Muscle layer of duodenum (tissue), 2 donors: Measurements from ENCODE around the gene BAHCC1.
"Not testable (repeated sequence)": the region's sequence is repeated elsewhere in the genome, so short reads cannot be mapped to it uniquely, and the experiment has no call there.

Experiments
- H3K27ac ChIP-seq: one replicate; pipeline ENCODE4 v1.7.0; 2013; ENCODE audit warnings: mild to moderate bottlenecking, low read length
- H3K27me3 ChIP-seq: one replicate; pipeline ENCODE4 v1.7.0; 2013; ENCODE audit warnings: low read depth, mild to moderate bottlenecking, control low read depth, low read length
- H3K36me3 ChIP-seq, 2 donors: one replicate each; pipeline ENCODE4 v1.7.0; 2013; ENCODE audit warnings: low read length in 2 of 2, control low read depth in 1 of 2, mild to moderate bottlenecking in 1 of 2; ENCODE audit not compliant: insufficient read depth in 2 of 2, control insufficient read depth in 1 of 2
- H3K4me1 ChIP-seq, 2 donors: one replicate each; pipeline ENCODE4 v1.7.0; 2013; ENCODE audit warnings: low read length in 2 of 2, mild to moderate bottlenecking in 2 of 2, control low read depth in 1 of 2, moderate library complexity in 1 of 2; ENCODE audit not compliant: insufficient read depth in 2 of 2, control insufficient read depth in 1 of 2
- H3K4me3 ChIP-seq, 2 donors: one replicate each; pipeline ENCODE4 v1.7.0; 2013; ENCODE audit warnings: low read length in 2 of 2, low read depth in 1 of 2, mild to moderate bottlenecking in 1 of 2
- H3K9me3 ChIP-seq, 2 donors: one replicate each; pipeline ENCODE4 v1.7.0; 2013; ENCODE audit warnings: low read length in 2 of 2, control low read depth in 1 of 2, mild to moderate bottlenecking in 1 of 2; ENCODE audit not compliant: control insufficient read depth in 1 of 2
- donor health status: healthy.

BAHCC1 gene

GRCh38 chr17:81354252-81354953, 40.9 kb upstream of the BAHCC1 start:
- H3K9me3 ChIP-seq: no peaks in the 10 kb centered on the region
- H3K27ac ChIP-seq: no peak overlapping the region
- no peaks in the 10 kb centered on the region for H3K4me1 ChIP-seq
- no peaks in the 10 kb centered on the region for H3K27me3 ChIP-seq
- no peaks in the 10 kb centered on the region for H3K36me3 ChIP-seq
- no peak overlapping the region for H3K4me3 ChIP-seq

- H3K4me3 ChIP-seq: no peak overlapping the region
- H3K36me3 ChIP-seq: no peaks in the 10 kb centered on the region
- H3K4me1 ChIP-seq: no peaks in the 10 kb centered on the region
- no peaks in the 10 kb centered on the region for H3K9me3 ChIP-seq
- H3K27me3 ChIP-seq: no peaks in the 10 kb centered on the region
- no peak overlapping the region for H3K27ac ChIP-seq
These were observed 40.3 kb upstream of the BAHCC1 start for GRCh38 chr17:81354954-81355347.

GRCh38 chr17:81359218-81359617, 36.0 kb upstream of the BAHCC1 start:
- Histone ChIP-seq H3K27ac (no peak overlapping the region), H3K4me1 (no peaks in the 10 kb centered on the region), H3K27me3 (no peaks in the 10 kb centered on the region), H3K9me3 (no peaks in the 10 kb centered on the region), H3K36me3 (no peaks in the 10 kb centered on the region), H3K4me3 (no peak overlapping the region)

- H3K36me3 ChIP-seq, H3K27ac ChIP-seq, H3K9me3 ChIP-seq, H3K4me3 ChIP-seq, H3K27me3 ChIP-seq: not testable (repeated sequence)
- peaks cover 5 to 14% of the 10 kb centered on the region in 2 donors for H3K4me1 ChIP-seq
These were observed 33.3 kb upstream of the BAHCC1 start for GRCh38 chr17:81362001-81362400.

GRCh38 chr17:81364278-81365147, 30.7 kb upstream of the BAHCC1 start:
- H3K27ac ChIP-seq: no peak overlapping the region
- H3K4me1 ChIP-seq: peaks cover 5 to 14% of the 10 kb centered on the region in 2 donors
- H3K4me3 ChIP-seq: no peak overlapping the region
- H3K36me3 ChIP-seq: no peaks in the 10 kb centered on the region
- H3K27me3 ChIP-seq: peaks cover 7% of the 10 kb centered on the region
- no peaks in the 10 kb centered on the region for H3K9me3 ChIP-seq

GRCh38 chr17:81365148-81365600, 30.1 kb upstream of the BAHCC1 start:
- Histone ChIP-seq H3K4me3 (peak overlapping the region; percentile 42 to 52), H3K4me1 (peaks cover 5 to 14% of the 10 kb centered on the region in 2 donors), H3K27ac (no peak overlapping the region), H3K27me3 (peaks cover 7% of the 10 kb centered on the region), H3K36me3 (no peaks in the 10 kb centered on the region), H3K9me3 (no peaks in the 10 kb centered on the region)

GRCh38 chr17:81365601-81366585, 29.4 kb upstream of the BAHCC1 start:
- H3K4me3 ChIP-seq: peak overlapping the region; percentile 42 to 52

GRCh38 chr17:81366648-81367047, 28.6 kb upstream of the BAHCC1 start:
- Histone ChIP-seq H3K36me3 (no peaks in the 10 kb centered on the region), H3K4me1 (peaks cover 5 to 14% of the 10 kb centered on the region in 2 donors), H3K27me3 (peaks cover 7% of the 10 kb centered on the region), H3K4me3 (no peak overlapping the region), H3K9me3 (no peaks in the 10 kb centered on the region), H3K27ac (no peak overlapping the region)

More at GRCh38 chr17:81365601-81366585, 29.4 kb upstream of the BAHCC1 start:
- Histone ChIP-seq H3K27me3 (peaks cover 7% of the 10 kb centered on the region), H3K27ac (no peak overlapping the region), H3K4me1 (peaks cover 5 to 14% of the 10 kb centered on the region in 2 donors), H3K36me3 (no peaks in the 10 kb centered on the region), H3K9me3 (no peaks in the 10 kb centered on the region)

- H3K4me1 ChIP-seq: peaks cover 5 to 14% of the 10 kb centered on the region in 2 donors
- peaks cover 7% of the 10 kb centered on the region for H3K27me3 ChIP-seq
- H3K27ac ChIP-seq: no peak overlapping the region
- no peaks in the 10 kb centered on the region for H3K36me3 ChIP-seq
- no peak overlapping the region for H3K4me3 ChIP-seq
- no peaks in the 10 kb centered on the region for H3K9me3 ChIP-seq
These were observed 28.1 kb upstream of the BAHCC1 start for GRCh38 chr17:81367171-81367570.

- Histone ChIP-seq H3K27ac (no peak overlapping the region), H3K9me3 (no peaks in the 10 kb centered on the region), H3K4me1 (peaks cover 5 to 14% of the 10 kb centered on the region in 2 donors), H3K36me3 (no peaks in the 10 kb centered on the region), H3K4me3 (no peak overlapping the region), H3K27me3 (peaks cover 7% of the 10 kb centered on the region)
These were observed 26.9 kb upstream of the BAHCC1 start for GRCh38 chr17:81368161-81369022.
